Dendritic cell treated with granulocyte-macrophage colony-stimulating factor and Interleukin-4, amounts not matched to agents 40 ng/mL and 50 ng/mL, for 4 days (primary cell): ENCODE results near the gene FSTL1.

Source experiments
- H3K27ac Mint-ChIP-seq: one replicate; pipeline ENCODE4 v1.8.0; 2022; ENCODE audit warnings: mild to moderate bottlenecking, mixed read lengths
- H3K27me3 Mint-ChIP-seq: one replicate; pipeline ENCODE4 v1.8.0; 2022; ENCODE audit warnings: mild to moderate bottlenecking, mixed read lengths
- H3K36me3 Mint-ChIP-seq: one replicate; pipeline ENCODE4 v1.8.0; 2022; ENCODE audit warnings: low read depth, mixed read lengths
- H3K4me1 Mint-ChIP-seq: one replicate; pipeline ENCODE4 v1.8.0; 2022; ENCODE audit warnings: low read depth, mixed read lengths
- H3K4me3 Mint-ChIP-seq: one replicate; pipeline ENCODE4 v1.8.0; 2022; ENCODE audit warnings: mild to moderate bottlenecking, moderate library complexity, mixed read lengths
- H3K9me3 Mint-ChIP-seq: one replicate; pipeline ENCODE4 v1.8.0; 2022; ENCODE audit warnings: mixed read lengths
- intact Hi-C: fragments of 100-400 bp; cut with micrococcal nuclease; formaldehyde crosslinking; loops from one replicate; pipeline ENCODE4 v1.15.0; 2022

The FSTL1 gene, protein sequence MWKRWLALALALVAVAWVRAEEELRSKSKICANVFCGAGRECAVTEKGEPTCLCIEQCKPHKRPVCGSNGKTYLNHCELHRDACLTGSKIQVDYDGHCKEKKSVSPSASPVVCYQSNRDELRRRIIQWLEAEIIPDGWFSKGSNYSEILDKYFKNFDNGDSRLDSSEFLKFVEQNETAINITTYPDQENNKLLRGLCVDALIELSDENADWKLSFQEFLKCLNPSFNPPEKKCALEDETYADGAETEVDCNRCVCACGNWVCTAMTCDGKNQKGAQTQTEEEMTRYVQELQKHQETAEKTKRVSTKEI

DNA sequence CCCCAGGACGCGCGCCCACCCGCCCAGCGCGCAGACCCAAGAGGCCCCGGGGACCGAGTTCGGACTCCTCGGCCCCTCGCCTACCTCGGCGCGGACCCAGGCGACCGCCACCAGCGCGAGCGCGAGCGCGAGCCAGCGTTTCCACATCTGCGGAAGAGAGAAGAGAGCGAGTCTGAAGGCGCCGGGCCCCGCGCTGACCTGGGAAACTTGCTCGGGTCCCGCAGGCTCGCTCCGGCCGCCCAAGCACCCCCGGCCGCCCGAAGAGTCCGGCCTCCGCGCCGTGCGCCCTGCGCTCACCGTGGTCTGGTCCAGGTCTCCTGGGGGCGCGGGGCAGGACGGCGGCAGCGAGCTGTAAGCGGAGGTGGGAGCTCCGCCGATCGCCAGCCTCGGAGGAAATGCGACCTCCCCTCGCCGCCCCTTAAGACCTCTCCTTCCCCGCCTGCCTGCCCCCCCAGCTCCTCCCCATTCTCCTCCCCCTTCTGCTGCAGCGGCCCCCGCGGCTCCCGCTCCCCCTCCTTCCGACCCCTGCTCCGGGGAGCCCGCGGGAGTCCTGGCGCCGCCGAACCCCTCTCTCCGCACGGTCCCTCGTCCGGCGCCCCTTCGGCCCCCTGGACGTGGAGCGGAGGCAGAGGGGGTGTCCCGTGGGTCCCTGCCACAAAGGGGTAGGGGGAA, at the start of gene FSTL1:
Gene FSTL1, minus strand, starts transcription at position 393 of the 672 bp plus-strand sequence. Its CDS starts 246 bp downstream, at position 147.
- H3K9me3 Mint-ChIP-seq, result no peaks in the 10 kb centered on the region
- peak within 1 kb of the TSS; percentile 11 for H3K27ac Mint-ChIP-seq
- peaks cover 49% of the 10 kb centered on the region for H3K27me3 Mint-ChIP-seq
- peaks cover 9% of the 10 kb centered on the region for H3K4me1 Mint-ChIP-seq
- H3K36me3 Mint-ChIP-seq, result no peaks in the 10 kb centered on the region
- intact Hi-C loops, result no loop called here
- H3K4me3 Mint-ChIP-seq, result peak within 1 kb of the TSS; percentile 82

DNA sequence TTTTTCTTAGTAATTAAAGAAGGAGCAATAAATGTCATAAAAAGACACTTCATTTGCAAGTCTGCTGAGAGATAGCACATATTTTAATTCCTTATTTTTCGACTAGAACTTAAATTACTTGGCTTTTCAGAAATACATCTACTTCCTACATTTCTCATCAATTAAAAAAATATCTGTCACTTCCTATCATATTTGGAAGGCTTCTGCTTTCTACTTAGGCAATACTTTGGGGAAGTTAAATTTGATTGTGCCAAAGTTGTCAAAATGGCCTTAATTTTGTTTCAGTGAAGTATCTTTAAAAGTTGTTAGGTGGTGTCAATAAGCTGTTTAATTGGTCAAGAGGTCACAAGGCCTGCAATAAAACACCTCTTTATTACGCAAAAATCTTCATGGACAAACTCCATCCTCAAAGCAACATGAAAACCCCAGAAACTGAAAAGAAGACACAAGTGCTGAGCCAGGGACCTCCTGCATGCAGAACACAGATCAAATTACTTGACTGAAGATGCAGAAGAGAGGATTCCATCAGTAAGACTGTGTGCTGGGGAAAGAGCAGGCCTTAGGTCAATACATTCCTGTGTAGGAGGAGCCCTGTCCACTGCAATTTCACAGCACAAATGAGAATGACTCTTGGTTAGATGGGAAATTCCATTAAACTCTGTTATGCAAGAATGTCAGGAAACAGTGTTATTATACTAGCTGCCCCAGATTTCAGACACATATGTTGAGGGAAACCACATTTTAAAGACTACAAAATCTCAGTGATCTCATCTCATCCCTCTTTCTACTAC, 48.0 kb upstream of the FSTL1 start:
- Mint-ChIP-seq H3K27me3 (no peaks in the 10 kb centered on the region), H3K4me1 (peaks cover 5% of the 10 kb centered on the region), H3K4me3 (no peak overlapping the region), H3K27ac (no peak overlapping the region), H3K36me3 (no peaks in the 10 kb centered on the region), H3K9me3 (peaks cover 29% of the 10 kb centered on the region)
- intact Hi-C loops, result no loop called here

DNA sequence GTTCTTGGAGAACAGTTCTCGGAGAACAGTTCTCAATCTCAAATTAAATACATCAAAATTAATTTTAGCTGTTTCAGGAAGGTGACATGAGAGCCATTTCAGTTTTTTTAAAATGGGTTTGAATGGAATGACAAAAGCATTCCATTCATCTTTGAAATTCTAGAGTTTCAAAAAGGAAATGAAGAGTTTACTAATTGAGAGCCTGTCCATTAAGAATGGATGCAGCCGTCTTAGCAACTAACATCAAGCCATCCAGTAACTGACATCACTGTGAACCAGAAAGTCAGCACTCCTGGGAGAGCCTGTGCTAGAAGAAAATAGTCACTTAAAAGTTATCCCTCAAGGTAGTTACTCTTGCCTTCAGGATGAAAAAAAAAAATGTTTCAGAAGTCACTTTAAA, 47.0 kb upstream of the FSTL1 start:
- no peak overlapping the region for H3K27ac Mint-ChIP-seq
- no peaks in the 10 kb centered on the region for H3K36me3 Mint-ChIP-seq
- peaks cover 34% of the 10 kb centered on the region for H3K9me3 Mint-ChIP-seq
- no peaks in the 10 kb centered on the region for H3K27me3 Mint-ChIP-seq
- intact Hi-C loops, result no loop called here
- peaks cover 5% of the 10 kb centered on the region for H3K4me1 Mint-ChIP-seq
- no peak overlapping the region for H3K4me3 Mint-ChIP-seq

DNA sequence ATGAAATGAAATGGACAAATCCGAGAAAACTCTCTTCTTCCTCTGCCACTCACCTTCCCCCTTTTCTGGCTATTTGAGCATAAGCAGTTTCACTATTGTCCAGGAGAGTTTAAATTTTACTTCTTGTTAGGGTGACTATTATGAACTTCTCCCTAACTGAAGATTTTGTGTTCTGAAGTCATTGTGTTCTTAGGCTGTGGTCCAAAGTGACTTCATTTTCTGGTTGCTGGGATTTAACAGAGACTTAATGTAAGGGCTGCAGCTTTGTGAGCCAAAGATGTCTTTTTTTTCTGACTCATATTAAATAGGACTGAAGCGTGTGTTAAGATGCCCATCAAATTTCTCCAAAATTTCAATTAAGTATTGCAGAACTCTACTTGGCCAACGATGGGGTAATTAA, 46.5 kb upstream of the FSTL1 start:
- H3K27ac Mint-ChIP-seq, result no peak overlapping the region

DNA sequence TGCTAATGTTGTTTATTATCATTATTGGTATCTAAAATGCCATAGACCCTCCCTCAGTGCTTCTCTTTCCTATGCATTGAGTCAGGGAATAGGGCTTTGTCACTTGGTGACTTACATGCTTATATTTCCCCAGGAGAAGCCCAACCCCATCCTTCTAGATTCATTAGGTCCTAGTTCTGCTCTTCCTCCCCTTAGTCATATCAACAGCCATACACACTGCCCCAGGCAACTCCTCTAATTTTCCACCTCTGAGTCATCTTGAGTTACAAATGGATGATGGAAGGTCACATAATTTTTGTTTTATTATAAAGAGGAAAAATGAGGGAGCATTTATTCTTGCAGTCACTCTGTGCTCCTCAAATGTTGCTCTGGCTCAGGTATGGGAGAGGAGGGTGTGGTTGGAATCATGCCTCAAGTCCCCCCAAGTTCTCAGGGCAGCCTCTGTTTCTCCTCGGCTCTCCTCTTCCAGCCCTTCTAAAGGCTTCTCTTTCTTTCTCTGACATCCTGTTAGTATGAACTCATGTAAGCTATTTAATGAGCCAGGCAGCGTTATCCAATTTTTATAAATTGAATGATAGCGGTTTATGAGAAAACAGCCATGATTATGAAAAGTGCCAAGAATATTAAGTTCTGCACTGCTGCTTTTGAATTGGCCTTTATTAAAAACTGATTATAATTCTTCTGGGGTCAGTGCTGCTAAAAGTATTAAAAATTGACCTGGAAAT, 45.6 kb upstream of the FSTL1 start:
- Mint-ChIP-seq H3K4me3 (no peak overlapping the region), H3K27me3 (peaks cover 3% of the 10 kb centered on the region), H3K27ac (no peak overlapping the region), H3K36me3 (no peaks in the 10 kb centered on the region), H3K4me1 (peaks cover 5% of the 10 kb centered on the region), H3K9me3 (peaks cover 34% of the 10 kb centered on the region)
- intact Hi-C loops, result no loop called here

More for the DNA sequence above, 46.5 kb upstream of the FSTL1 start:
- Mint-ChIP-seq H3K4me1 (peaks cover 5% of the 10 kb centered on the region), H3K36me3 (no peaks in the 10 kb centered on the region), H3K9me3 (peaks cover 34% of the 10 kb centered on the region), H3K4me3 (no peak overlapping the region), H3K27me3 (no peaks in the 10 kb centered on the region)
- intact Hi-C loops, result no loop called here

DNA sequence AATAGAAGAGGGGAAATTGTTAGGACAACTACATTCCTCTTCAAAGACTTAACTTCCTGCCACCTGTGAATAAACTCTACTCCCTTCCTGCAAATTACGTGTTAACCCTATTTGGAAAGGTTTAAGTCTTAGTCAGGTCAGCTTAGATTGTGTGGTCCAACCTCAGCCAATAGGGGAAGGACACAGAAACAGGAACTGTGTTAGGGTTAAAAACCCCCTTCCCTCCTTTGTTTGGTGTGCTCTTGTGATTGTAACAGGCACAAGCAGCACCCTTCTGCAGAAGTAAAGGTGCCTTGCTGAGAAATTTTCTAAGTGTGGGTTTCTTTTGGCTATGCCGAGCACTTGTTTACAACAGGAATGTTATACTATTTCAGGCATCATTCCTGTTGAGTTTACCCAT, 45.0 kb upstream of the FSTL1 start:
- Mint-ChIP-seq H3K27me3 (peaks cover 5% of the 10 kb centered on the region), H3K27ac (no peak overlapping the region), H3K9me3 (peaks cover 34% of the 10 kb centered on the region), H3K4me3 (no peak overlapping the region), H3K36me3 (no peaks in the 10 kb centered on the region), H3K4me1 (peaks cover 5% of the 10 kb centered on the region)
- intact Hi-C loops, result no loop called here

DNA sequence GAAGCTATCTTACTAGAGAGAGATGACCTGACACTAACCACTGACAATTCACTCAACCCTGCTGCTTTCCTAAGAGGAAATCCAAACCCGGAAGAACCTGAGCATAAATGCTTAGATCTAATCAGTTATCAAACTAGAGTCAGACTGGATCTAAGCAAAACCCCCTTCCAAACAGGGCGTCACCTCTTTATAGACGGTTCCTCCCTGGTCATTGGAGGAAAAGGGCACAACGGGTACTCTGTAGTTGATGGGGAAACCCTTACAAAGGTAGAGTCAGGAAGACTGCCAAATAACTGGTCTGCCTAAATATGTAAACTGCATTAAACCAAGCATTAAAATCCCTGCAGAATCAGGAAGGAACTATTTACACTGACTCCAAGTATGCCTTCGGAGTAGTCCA, 41.3 kb upstream of the FSTL1 start:
- peaks cover 34% of the 10 kb centered on the region for H3K9me3 Mint-ChIP-seq
- no peak overlapping the region for H3K27ac Mint-ChIP-seq
- H3K36me3 Mint-ChIP-seq, result no peaks in the 10 kb centered on the region
- intact Hi-C loops, result no loop called here
- no peaks in the 10 kb centered on the region for H3K4me1 Mint-ChIP-seq
- H3K4me3 Mint-ChIP-seq, result no peak overlapping the region
- H3K27me3 Mint-ChIP-seq, result peaks cover 5% of the 10 kb centered on the region

DNA sequence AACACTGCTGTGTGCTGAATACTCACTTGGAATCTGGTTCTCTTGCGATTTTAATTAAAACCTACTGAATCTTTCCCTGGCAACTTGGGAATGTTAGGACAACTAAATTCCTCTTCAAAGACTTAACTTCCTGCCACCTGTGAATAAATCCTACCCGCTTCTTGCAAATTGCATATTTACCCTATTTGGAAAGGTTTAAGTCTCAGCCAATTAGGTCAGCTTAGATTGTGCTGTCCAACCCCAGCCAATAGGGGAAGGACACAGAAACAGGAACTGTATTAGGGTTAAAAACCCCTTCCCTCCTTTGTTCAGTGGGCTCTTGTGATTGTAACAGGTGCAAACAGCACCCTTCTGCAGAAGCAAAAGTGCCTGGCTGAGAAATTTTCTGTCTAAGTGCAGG, 38.6 kb upstream of the FSTL1 start:
- no peaks in the 10 kb centered on the region for H3K4me1 Mint-ChIP-seq
- no peak overlapping the region for H3K27ac Mint-ChIP-seq
- H3K27me3 Mint-ChIP-seq, result peaks cover 5% of the 10 kb centered on the region
- H3K9me3 Mint-ChIP-seq, result peaks cover 11% of the 10 kb centered on the region
- H3K4me3 Mint-ChIP-seq, result no peak overlapping the region
- intact Hi-C loops, result no loop called here
- no peaks in the 10 kb centered on the region for H3K36me3 Mint-ChIP-seq

DNA sequence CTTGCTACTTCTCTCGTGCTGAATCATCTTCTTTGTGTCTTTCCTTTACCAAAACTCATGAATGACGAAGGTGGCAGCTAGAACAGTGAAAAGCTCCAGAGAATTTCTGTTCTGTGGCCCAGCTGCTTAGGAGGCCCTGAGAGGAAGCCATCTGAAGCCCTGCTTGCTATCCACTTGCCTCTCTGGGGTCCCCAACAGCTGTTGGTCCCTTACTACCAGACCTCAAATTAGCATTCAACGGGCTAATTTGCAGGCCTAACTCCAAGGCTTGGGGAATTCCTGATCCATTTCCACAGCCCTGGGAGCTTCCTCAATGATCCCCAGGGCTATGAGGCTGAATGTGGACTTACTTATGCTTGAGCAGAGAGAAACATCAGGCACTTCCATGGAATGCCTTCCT, 37.5 kb upstream of the FSTL1 start:
- Mint-ChIP-seq H3K4me3 (no peak overlapping the region), H3K4me1 (no peaks in the 10 kb centered on the region), H3K36me3 (no peaks in the 10 kb centered on the region), H3K27me3 (peaks cover 5% of the 10 kb centered on the region), H3K27ac (no peak overlapping the region), H3K9me3 (peaks cover under 1% of the 10 kb centered on the region)
- intact Hi-C loops, result no loop called here

DNA sequence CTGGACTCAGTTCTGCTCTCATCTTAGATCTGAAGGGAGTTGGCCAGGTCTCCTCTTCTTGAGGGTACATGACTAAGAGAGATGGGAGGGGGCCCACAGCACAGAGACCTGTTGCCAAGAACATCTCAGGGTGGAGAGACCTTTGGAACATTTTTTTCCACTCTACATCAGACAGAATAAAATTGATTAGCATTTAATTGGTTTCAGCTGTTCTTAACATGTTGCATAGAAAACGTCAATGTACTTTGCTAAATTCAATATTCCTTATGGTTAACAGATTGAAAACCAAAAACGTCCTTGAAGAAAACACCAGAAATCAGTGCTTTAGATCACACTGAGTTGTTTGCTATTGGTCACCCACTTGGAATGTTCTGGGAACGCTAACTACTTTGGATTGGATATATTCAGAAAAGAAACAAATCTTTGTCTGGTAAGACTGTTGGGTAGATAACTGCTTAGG, 36.4 kb upstream of the FSTL1 start:
- Mint-ChIP-seq H3K4me3 (no peak overlapping the region), H3K9me3 (no peaks in the 10 kb centered on the region), H3K4me1 (no peaks in the 10 kb centered on the region), H3K27ac (no peak overlapping the region), H3K36me3 (no peaks in the 10 kb centered on the region), H3K27me3 (peaks cover 5% of the 10 kb centered on the region)
- intact Hi-C loops, result no loop called here

DNA sequence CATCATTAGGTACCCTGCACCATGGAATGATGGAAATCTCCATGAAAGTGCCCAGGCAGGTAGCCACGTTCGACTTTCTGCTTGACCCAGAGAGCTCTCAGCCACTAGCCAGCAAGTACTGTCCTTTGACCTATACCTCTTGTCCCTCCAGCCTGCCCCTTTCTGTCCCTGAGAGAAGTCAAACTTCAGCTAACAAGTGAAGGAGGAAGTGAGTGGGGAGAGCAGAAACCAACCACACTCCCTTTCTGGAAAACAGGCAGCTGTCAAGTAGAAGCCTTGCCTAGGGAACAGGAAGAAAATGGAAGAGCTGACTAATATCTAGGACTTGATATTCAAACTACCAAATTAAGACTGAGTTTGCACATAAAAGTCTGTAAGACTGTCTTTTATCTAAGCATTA, 30.3 kb upstream of the FSTL1 start:
- Mint-ChIP-seq H3K4me3 (no peak overlapping the region), H3K27me3 (no peaks in the 10 kb centered on the region), H3K27ac (no peak overlapping the region), H3K9me3 (no peaks in the 10 kb centered on the region), H3K4me1 (peaks cover 4% of the 10 kb centered on the region), H3K36me3 (no peaks in the 10 kb centered on the region)
- intact Hi-C loops, result no loop called here

DNA sequence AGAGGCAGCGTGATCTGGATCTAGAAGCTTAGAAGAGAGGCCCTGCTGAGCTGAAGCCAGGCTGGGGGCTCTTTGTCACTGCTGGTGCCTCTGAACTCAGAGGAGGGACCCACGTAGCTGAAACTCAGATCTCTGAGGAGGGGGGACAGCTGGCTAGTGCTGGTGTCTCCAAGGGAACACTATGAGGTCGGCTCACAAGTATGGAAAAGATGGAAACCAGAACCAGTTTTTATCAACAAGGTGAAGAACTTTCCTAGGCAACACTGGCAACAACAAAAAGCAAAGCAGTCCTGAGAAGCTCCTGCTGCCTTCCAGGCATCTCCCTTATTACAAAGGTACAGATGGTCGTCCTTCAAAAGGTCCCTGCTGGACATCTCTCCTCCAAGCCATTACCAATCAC, 27.0 kb upstream of the FSTL1 start:
- no peaks in the 10 kb centered on the region for H3K27me3 Mint-ChIP-seq
- H3K27ac Mint-ChIP-seq, result no peak overlapping the region
- intact Hi-C loops, result no loop called here
- H3K9me3 Mint-ChIP-seq, result no peaks in the 10 kb centered on the region
- no peaks in the 10 kb centered on the region for H3K36me3 Mint-ChIP-seq
- peaks cover 4% of the 10 kb centered on the region for H3K4me1 Mint-ChIP-seq
- no peak overlapping the region for H3K4me3 Mint-ChIP-seq

DNA sequence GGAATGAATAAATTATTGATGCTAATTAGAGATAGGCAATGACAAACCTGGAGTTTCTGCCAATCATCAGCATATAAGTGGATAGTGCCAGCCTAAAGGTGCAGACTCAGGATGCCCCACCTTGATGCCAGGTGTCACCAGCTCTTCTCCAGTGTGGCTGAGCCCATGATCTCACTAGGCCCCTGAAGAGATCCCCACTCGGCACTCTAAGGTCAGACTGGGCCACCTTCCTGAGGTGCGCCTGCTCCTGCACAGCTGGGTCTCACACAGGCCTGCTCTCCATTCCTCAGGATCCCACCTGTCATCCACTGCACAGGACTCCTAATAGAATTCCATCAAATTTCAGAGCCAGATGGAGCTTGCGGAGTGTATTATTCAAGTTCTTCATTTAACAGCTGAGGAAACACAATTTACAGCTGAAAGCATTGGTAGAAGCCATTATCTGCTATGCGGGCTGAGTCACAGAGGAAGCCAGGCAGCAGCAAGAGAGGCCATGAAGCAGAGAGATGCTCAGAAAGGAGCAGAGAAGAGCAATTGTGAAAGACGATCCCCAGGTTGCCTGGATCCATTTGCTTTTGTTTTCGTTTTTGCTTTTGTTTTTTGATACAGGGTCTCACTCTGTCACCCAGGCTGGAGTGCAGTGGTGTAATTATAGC, 25.1 kb upstream of the FSTL1 start:
- peaks cover under 1% of the 10 kb centered on the region for H3K4me1 Mint-ChIP-seq
- H3K9me3 Mint-ChIP-seq, result no peaks in the 10 kb centered on the region
- no peak overlapping the region for H3K27ac Mint-ChIP-seq
- no peak overlapping the region for H3K4me3 Mint-ChIP-seq
- intact Hi-C loops, result no loop called here
- no peaks in the 10 kb centered on the region for H3K27me3 Mint-ChIP-seq
- no peaks in the 10 kb centered on the region for H3K36me3 Mint-ChIP-seq
